Left hindlimb (tissue), 1 donor: ENCODE measurements around the gene SLC1A5.
A peak's percentile ranks its signal among the peaks of the same experiment; 100 is the strongest.

Experiments
- DNase-seq: peaks from one replicate; pipeline ENCODE4 v3.0.0-alpha.2; 2018

SLC1A5 gene

GRCh38 chr19:46739290-46739771, 49.1 kb downstream of the SLC1A5 start:
- peak; percentile 59 for DNase-seq

DNA sequence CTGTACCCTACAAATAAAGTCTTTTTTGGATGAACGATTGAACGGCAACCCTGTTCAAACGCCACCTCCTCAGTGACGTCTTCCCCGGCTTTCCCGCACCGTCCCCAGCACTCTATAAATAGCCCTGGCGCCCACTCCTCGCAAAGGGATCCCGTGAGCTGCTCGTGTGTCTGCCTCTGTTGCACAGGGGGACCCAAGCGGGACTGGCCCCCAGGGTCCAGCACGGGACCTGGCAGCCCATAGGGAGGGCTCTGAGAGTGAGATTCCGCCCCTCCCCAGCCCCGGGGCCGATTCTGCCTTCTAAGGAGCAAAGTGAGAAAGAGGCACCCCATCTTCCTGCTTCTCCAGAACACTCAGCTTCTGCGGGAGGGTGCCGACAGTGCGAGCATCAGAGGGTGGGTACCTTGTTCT, 50.6 kb downstream of the SLC1A5 start:
- no peak for DNase-seq

DNA sequence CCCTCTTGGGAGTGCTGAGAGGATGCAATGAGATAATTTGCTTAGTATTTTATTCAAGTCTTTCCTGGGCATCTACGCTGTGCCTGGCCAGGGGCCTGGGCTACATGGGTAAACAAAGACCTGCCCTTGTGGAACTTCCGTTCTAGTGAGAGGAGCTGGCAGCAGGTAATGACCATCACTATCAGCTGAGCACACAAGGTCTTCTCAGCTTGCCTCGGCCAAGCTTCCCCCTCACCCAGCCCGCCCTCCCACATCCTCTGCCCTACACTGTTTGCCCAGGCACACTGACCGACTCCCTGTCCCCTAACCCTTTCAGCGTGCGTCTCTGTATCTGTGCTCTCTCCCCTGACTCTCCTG, 51.1 kb downstream of the SLC1A5 start:
- no peak for DNase-seq

GRCh38 chr19:46736531-46737297, 51.7 kb downstream of the SLC1A5 start:
- DNase-seq, result no peak

DNA sequence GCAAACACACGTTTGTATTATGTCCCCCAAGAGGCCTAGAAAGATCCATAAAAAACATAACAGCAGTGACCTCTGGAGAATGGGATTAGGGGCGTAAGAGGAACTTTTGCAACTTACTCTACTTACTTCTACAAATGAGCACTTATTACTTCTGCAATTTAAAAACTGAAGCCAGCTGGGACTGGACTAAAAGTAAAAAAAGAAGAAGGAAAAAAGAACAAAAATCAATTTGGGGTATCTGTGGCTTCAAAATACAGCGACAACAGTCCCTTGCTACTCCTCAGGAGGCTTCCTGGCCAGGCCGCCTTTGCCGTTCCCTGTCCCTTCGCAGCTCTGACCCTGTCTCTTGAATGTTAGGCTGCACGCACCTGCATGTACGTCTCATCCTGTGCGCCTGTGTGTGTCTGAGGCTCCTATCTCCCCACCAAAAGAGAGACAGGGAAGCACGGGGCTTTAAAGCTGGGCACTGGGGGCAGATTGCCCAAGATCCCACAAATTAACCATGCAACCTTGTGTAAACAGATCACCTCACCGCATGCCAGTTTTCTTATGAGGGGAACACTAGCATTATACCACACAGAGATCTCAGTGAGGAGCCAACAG, 54.6 kb downstream of the SLC1A5 start:
- DNase-seq, result no peak

GRCh38 chr19:46732966-46733689, 55.3 kb downstream of the SLC1A5 start:
- no peak for DNase-seq

GRCh38 chr19:46732172-46732938, 56.0 kb downstream of the SLC1A5 start:
- no peak for DNase-seq

DNA sequence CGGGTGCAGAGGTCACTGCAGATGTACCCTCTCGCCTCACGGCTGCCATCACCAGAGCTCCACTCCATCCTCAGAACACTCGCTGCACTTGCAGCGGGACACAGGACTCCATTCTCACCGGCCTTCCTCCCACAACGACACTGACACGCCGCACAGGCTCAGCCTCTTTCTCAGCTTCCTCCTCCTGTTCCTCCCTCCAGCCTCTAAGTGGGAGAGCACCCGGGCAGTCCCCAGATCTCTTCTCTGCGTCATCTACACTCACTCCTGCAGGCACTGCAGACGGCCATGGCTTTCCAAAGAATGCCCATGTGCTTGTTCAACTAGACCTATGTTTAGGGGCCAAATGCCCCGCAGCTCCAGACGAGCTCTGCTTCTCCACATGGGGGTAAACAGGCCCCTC, 56.8 kb downstream of the SLC1A5 start:
- DNase-seq, result no peak

GRCh38 chr19:46731007-46731501, 57.3 kb downstream of the SLC1A5 start:
- DNase-seq, result peak; percentile 47

- DNase-seq, result no peak
These were observed 57.8 kb downstream of the SLC1A5 start for GRCh38 chr19:46730595-46730994.

- DNase-seq, result no peak
These were observed 58.2 kb downstream of the SLC1A5 start for GRCh38 chr19:46730187-46730586.

- DNase-seq, result no peak
These were observed 58.7 kb downstream of the SLC1A5 start for GRCh38 chr19:46729696-46730095.

DNA sequence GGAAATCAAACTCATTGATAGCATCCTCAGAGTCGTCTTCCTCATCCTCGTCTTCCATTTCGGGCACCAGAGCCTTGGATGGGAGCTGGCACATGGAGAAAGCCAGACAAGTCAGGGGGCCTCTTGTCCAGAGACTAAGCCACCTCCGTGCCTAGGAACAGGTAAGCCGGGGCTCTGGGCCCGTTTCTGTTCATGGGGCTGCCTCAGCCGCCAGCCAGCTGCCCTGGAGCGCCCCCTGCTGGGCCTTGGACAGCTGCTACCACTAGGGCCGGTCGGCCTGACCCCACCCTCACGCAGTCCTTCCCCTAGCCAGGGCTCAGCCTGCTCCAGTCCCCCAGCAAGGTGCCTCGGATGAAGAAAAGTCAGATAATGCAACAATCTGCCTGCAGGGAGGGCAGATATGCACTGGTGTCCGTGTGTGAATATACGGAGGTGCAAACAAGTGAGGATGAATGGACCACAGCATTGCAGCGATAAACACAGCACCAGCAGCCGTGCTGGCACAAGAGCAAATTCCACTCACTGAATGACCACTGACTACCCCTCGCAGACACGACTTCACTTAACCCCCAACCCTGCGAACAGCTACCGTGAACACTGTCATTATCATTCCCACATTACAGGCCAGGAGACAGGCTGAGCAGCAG, 59.6 kb downstream of the SLC1A5 start:
- DNase-seq, result peak; percentile 72

- DNase-seq, result peak; percentile 57
These were observed 60.2 kb downstream of the SLC1A5 start for GRCh38 chr19:46728208-46728607.

GRCh38 chr19:46727757-46728156, 60.6 kb downstream of the SLC1A5 start:
- DNase-seq, result no peak

GRCh38 chr19:46726971-46727501, 61.4 kb downstream of the SLC1A5 start:
- no peak for DNase-seq

- DNase-seq, result no peak
These were observed 61.8 kb downstream of the SLC1A5 start for GRCh38 chr19:46726551-46726950.

DNA sequence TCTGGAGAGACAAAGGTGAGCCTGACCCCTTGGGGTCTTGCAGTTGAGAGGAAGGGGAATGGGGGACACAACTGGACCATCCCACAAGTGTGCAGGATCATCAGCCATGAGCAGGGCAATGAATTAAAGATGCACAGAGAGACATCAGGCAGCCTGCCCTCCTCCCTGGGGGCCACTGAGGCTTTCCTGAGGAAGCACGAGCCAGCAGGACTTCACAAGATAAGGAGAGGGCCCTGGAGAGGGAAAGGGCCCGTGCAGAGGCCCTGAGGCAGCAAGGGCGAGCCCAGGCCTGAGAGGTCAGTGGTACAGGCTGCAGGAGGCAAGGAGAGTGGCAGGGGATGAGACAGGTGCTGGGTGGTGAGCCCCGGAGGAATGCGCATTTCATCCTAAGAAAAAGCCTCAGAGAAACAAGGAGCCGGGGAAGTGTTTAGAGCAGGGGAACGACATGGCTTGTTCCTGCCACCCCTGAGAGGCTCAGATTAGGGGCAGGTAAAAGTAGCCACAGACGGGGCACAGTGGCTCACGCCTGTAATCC, 62.5 kb downstream of the SLC1A5 start:
- DNase-seq, result no peak

GRCh38 chr19:46725036-46725820, 63.2 kb downstream of the SLC1A5 start:
- DNase-seq, result no peak
